OCI-M2 (cell line): ENCODE measurements around the gene CDH16.
"Not testable (repeated sequence)": the region's sequence is repeated elsewhere in the genome, so short reads cannot be mapped to it uniquely, and the experiment has no call there.

Source experiments
- DNase-seq: peaks from one replicate; lab custom pipeline; 2025; ENCODE audit not compliant: unreplicated experiment; lab: John Stamatoyannopoulos, UW

The CDH16 gene

DNA sequence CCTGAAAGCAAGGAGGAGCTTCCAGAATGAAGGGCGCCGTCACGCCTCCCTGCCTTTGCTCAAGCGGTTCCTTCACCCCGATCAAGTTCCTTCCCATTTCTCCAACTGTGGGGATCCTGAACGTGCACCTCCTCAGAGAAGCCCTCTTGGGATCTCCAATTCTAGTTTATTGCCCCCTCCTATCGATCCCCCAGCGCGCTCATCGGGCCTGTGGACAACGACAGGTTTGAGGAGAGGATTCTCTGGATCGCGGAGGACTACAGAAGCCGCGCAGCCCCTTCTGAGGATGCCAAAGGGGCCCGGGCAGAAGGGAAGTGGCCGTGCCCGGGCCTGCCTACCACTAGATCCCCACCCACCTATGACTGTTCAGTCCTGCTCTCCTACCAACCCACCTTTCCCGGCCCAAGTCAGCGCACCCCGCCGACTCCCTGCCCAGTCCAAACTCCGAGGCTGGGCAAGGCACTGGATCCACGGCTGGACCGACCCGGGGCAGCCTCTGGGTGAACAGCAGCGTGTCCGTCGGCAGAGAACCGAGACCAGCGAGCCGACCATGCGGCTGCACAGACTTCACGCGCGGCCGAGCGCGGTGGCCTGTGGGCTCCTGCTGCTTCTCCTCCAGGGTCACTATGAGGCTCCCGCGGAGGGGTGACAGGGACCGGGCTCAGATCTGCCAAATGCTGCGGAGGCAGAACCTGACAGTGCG is 29.6 kb upstream of the CDH16 start:
- DNase-seq: no peak

DNA sequence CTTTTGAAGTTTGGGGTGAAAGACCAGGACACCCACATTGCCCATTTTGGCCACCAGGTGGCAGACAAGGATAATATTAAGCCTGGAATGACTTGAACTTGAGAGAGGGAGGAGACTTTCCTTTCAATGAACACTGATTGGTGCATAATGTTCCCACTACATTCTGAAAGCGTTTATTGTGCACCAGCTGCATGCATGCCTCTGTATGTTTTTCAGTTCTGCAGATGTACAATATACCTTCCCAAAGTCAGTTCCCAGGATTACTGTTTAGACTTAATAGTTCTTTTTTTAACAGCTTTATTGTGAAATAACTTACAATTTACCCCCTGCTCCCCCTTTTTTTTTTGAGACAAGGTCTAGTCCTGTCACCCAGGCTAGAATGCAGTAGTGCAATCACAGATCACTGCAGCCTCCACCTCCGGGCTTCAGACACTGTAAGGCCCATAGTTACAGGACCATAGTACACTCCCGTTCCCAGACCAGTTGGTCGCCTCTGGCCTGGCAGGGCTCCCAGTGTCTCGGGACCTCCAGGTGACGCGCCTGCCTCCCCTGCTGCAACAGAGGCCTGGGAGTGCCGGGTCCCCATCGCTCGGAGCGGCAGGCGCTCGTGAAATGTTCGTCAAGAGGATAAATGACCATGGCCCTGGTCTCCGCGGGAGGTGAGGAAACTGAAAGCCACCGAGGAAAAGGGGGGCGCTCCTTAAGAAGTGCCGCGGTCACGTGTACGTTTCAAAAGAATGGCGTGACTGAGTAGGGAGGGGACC is 28.8 kb upstream of the CDH16 start:
- peak; percentile 59 for DNase-seq

DNA sequence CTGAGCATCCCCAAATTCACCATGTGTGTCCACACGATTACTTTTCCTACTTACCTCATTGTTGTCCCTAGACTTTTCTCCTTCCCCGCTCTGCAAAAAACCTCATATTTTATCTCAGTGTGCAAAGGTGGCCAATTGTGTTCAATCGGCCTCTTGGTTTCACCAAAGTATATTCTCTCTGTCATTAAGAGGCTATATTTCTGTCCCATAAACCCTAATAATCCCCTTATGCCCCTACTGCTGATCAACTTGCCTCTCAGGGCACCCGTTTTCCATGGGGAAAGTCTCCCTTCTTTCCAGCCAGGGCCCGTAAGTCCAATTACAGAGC is 28.3 kb upstream of the CDH16 start:
- DNase-seq: no peak

DNA sequence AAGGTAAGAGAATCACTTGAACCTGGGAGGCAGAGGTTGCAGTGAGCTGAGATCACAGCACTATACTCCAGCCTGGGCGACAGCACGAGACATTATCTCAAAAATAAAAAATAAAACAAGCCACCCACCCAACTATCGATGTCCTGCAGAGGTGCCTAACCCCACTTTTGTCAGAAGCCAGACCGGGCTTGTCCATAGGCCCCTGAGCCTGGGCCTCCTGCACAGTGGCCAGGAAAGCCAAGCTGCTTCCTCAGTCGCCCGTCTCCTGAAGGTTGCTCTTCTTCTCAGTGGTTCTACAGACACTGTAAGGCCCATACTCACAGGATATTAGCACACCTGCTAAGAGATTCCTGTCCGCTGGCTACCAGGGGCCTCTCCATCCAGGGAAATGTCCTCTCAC is 27.9 kb upstream of the CDH16 start:
- no peak for DNase-seq

DNA sequence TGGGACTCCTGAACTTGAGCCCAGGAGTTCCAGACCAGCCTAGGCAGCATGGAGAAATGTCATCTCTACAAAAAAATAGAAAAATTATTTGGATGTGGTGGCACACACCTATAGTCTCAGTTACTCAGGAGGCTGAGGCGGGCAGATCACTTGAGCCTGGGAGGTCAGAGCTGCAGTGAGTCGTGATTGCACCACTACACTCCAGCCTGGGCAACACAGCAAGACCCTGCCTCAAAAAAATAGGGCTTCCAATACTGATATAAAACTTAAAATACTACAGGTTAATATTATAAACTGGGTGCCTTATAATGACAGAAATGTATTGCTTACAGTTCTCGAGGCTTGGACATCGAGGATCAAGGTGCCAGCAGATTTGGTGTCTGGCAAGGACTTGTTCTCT is 27.3 kb upstream of the CDH16 start:
- DNase-seq: no peak

DNA sequence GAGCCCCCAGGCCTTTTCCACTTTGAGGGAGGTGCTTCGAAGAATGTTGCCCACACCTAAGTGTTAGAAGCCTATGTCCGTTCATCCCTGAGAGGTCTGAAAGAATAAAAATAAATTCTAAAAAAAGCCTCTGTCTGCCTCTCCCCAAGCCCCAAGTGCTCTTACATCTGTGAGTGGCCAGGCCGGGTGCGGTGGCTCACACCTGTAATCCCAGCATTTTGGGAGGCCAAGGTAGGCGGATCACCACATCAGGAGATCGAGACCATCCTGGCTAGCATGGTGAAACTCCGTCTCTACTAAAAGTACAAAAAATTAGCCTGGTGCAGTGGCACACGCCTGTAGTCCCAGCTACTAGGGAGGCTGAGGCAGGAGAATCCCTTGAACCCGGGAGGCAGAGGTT is 26.3 kb upstream of the CDH16 start:
- DNase-seq: not testable (repeated sequence)

DNA sequence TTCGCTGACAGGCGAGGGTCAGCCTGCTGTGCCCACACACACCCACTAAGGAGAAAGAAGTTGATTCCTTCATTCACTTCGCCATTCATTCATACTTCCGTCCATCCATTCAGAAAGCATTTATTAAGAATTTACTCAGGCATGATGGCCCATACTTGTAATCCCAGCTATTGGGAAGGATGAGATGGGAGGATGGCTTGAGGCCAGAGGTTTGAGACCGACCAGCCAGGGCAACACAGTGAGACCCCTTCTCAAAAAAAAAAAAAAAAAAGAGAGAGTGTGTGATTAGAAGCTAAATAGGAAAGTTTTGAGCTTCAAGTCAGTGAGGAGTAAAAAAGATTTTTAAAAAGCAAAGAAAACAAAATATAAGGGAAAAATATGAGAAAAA is 25.4 kb upstream of the CDH16 start:
- DNase-seq: no peak

DNA sequence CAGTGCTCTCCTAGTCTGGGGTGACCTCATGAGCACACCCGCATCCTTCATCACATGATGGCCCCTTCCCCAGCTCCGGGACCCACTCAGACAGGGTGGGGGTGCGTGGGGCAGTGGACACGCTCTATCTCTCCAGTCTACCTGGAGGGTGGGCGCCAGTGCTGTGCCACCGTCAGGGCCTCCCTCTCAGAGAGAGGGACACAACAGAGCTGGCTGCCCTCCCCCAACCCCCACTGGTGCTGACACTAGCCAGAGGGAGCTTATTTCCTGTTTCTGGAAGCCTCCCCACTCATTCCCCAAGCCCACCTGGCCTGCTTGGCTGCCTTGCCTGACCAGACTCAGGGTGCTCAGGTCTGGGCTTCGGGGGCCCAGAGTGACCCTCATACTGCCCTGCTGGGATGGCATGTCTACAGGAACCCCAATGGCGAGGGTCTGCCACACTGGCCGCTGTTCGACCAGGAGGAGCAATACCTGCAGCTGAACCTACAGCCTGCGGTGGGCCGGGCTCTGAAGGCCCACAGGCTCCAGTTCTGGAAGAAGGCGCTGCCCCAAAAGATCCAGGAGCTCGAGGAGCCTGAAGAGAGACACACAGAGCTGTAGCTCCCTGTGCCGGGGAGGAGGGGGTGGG is 24.9 kb upstream of the CDH16 start:
- no peak for DNase-seq

DNA sequence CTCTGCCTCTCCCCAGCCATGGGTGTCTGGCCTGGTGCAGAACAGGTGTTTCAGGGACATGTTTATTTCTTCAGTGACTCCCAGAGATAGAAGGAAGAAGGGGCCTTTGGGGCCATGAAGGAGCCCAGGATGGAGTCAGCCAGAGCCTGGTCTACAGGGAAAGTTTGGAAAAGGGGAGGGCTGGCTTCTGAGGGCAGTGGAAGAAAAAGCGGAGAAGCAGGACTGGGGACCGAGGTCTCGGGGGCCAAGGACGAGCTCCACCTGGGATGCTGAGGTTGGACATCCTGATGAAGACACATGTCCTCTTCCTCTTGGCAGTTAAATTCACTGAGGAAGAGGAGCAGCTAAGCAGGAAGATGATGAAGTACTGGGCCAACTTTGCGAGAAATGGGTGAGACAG is 24.3 kb upstream of the CDH16 start:
- DNase-seq: no peak

DNA sequence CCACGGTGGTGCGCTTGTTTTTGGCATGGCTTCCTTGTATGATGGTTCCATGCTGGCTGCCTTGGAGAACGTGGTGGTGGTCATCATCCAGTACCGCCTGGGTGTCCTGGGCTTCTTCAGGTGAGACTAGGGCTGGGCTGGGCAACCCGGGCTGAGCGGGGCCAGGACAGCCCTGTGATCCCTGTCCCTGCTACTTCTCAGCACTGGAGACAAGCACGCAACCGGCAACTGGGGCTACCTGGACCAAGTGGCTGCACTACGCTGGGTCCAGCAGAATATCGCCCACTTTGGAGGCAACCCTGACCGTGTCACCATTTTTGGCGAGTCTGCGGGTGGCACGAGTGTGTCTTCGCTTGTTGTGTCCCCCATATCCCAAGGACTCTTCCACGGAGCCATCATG is 21.6 kb upstream of the CDH16 start:
- no peak for DNase-seq

DNA sequence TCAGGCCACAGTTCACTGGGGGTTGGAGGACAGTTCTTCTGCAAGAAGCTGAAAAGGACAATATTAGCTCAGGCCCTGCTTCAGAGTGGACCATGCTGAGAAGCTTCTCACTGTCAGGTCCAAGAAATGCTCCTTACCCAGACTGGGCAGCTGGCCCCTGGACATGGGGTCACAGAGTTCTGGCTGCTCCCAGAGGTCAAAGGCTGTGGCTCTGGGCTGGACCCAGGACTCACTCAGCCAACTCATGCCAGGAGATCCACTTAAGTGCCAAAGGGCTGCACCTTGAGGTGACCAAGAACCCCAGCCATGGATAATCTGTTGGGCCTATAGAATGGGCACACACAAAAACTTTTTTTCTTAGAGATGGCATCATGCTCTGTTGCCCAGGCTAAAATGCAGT is 20.7 kb upstream of the CDH16 start:
- no peak for DNase-seq

DNA sequence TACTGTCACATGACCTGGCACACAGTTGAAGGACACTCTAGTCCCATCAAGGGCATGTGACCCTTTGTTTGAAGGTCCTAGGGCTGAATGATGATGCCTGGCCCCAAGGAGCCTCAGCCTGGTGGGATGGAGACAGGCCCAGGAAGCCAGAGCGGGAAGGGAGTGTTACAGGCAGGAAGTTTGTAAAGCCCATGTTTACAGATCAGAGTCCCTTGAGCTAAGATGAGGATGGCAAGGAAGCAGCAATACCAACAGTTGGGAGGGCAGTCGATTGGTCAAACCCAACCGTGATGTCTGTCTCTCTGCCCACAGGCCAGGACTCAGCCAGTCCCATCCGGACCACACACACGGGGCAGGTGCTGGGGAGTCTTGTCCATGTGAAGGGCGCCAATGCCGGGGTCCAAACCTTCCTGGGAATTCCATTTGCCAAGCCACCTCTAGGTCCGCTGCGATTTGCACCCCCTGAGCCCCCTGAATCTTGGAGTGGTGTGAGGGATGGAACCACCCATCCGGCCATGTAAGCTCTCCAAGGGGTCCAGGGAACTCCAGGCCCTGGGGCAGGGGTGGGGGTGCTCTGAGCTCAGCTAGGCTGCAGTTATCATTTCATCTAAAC is 19.1 kb upstream of the CDH16 start:
- DNase-seq: no peak

DNA sequence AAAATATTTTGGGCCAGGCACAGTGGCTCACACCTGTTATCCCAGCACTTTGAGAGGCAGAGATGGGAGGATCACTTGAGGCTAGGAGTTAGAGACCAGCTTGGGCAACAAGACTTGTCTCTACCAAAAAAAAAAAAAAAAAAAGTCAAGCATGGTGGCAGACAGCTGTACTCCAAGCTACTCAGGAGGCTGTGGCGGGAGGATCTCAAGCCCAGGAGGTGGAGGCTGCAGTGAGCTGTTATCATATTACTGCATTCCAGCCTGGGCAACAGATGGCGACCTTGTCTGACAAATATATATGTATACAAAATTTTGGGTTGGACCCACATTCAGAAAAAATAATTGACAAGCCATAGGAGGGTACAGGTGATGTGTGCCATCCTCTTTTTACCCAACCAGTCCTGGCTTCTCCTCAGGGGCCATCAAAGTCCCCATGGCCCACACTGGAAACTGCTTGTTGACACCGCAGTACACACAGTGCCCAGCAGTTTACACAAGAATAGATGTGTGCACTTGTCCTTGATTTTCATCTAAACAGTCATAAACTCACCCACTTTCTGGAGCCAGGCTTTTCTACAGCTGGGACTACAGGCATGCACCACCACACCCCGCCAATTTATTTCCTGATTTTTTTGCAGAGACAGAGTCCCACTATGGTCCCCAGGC is 18.3 kb upstream of the CDH16 start:
- no peak for DNase-seq

DNA sequence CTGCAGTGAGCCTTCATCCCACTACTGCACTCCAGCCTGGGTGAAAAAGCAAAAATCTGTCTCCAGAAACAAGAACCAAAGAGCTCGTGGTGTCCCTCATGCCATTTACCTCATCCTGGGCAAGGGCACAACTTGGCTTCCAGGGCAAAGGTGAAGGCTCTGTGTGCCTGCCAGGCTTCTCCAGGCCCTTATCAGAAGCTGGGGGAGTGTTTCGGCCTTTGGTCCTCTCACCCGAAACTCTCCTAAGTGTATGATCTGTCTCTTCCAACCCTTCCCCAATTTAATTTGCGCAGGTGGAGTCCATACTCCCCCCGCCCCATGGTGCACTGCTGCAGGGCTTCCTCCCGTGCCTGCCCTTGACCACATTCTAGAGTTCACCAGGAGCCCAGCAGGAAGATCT is 17.8 kb upstream of the CDH16 start:
- no peak for DNase-seq

DNA sequence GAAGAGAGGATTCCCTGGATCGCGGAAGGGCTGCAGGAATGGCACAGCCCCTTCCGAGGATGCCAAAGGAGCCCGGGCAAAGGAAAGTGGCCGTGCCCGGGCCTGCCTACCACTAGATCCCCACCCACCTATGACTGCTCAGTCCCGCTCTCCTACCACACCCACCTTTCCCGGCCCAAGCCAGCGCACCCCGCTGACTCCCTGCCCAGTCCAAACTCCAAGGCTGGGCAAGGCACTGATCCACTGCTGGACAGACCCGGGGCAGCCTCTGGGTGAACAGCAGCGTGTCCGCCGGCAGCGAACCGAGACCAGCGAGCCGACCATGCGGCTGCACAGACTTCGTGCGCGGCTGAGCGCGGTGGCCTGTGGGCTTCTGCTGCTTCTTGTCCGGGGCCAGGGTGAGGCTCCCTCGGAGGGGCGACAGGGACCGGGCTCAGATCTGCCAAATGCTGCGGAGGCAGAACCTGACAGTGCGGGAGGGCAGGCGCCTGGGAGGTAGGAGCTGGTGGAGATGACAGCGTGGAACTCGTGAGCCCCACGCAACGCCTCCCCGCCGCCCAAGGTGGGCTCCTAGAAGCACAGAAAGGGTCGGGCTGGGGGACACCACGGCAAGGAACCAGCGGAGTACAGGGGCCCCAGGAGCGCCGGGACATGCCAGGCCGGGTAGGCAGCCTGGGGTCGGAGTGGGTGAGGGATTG is 16.8 kb upstream of the CDH16 start, which contains the start of gene CES2:
Gene CES2 (plus strand): TSS at position 203 of the 698 bp plus-strand sequence. CDS start 120 bp downstream, at position 323.
- no peak for DNase-seq

DNA sequence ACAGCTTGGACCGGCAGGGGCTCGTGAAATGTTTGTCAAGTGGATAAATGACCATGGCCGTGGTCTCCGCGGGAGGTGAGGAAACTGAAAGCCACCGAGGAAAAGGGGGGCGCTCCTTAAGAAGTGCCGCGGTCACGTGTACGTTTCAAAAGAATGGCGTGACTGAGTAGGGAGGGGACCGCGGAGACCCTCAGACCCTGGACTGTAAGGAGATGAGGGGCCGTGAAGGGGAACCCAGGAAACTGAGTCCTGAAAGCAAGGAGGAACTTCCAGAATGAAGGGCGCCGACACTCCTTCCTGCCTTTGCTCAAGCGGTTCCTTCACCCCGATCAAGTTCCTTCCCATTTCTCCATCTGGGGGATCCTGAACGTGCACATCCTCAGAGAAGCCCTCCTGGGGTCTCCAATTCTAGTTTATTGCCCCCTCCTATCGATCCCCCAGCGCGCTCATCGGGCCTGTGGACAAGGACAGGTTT is 16.2 kb upstream of the CDH16 start:
- DNase-seq: not testable (repeated sequence)

DNA sequence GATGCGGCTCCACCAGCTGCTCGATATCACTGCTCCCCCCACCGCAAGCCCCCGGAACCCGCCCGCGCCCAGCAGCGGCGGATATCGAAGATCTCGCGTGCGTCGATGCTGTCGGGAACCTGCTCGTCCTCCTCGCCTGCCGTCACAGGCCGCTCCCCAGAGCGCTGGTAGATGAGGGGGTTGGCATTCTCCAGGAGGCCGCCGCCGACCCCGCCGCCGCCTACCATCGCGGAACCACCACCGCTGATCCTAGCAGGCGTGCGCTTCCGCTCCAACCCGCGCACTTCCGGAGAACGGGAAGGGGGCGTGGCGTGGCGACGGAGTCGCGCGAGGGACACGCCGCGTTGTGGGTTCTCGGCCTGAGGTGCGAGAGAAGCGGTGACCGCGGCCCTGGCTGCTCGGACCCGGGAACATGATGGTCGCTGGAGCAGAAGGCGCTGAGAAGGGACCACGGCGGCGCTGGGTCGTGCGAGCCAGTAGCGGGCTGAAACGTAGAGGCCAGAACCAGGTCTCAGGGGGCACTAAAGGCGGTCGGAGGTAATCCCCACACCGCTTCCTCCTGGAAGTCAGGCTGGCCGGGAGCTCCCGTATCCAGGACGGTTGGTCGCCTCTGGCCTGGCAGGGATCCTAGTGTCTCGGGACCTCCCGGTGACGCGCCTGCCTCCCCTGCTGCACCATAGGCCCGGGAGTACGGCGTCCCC is 15.6 kb upstream of the CDH16 start, which contains the start of gene CIAO2B:
Gene CIAO2B (minus strand): TSS at position 265 of the 701 bp plus-strand sequence. CDS start 38 bp downstream, at position 227.
- no peak for DNase-seq

DNA sequence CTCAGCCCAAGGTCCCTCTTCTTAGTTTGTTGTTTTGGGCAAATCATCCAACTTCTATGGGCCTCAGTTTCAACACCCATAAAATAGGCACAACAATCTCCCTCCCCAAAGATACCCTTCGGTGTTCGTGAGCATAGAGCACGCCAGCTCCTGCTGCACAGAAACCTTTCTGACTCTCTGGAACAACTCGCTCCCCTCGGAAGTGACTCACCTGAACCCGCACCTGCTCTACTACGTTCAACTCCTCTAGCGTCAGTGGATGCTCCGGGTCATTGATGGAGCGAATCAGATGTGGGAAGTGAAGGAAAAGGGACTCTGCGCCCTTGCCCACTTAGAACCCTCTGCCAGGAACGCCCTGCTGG is 15.1 kb upstream of the CDH16 start:
- DNase-seq: no peak

DNA sequence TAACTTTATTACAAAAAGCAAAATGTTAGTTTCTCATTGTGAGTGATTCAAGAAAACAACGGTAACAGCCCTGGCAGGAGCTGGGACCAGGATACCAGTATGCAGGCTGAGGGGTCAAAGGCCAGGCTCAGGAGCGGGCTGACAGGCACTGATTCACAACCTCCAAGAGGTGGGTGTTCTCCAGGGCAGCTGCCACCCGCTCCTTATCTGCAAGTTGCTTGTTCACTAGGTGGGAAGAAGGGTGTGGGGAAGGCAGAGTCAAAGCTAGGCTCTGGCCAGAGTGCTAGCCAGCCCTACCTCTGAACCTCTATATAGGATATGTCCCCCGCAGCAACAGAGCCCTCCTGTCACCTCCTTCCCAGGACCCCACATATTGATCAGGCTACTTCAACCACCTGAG is 13.4 kb upstream of the CDH16 start:
- no peak for DNase-seq

DNA sequence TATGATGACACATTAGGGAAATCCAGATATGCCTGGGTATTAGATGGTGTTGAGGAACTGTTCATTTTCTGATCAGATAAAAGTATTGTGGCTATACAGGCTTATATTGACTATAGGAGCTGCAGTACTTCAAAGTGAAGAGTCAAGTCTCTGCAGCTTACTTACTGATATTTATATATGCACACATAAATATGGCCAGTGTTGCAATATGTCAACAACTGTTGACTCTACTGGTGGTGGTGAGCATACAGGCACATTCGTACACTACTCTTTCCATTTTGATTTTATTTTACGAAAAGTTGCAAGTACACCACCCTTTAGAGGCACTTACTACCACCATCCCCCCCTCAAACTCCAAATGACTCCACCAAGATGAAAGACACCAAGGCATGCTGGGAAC is 13.0 kb upstream of the CDH16 start:
- no peak for DNase-seq
